Stimulated activated CD4-positive, alpha-beta T cell treated with anti-CD3 and anti-CD28 coated beads, Interleukin-2, amount 100 ng/mL, for 48 hours (primary cell): ENCODE data around the gene SERTAD1.
"Not testable (repeated sequence)": the region's sequence is repeated elsewhere in the genome, so short reads cannot be mapped to it uniquely, and the experiment has no call there.

Experiments used
- DNase-seq, 2 donors: peaks; one replicate each; pipeline ENCODE4 v3.0.0-alpha.2; 2020

SERTAD1 gene

GRCh38 chr19:40450664-40451063, 24.9 kb upstream of the SERTAD1 start:
- no peak for DNase-seq

- no peak for DNase-seq
These were observed 23.7 kb upstream of the SERTAD1 start for GRCh38 chr19:40449506-40449905.

GRCh38 chr19:40446263-40446784, 20.5 kb upstream of the SERTAD1 start:
- DNase-seq = no peak

GRCh38 chr19:40445780-40446262, 20.0 kb upstream of the SERTAD1 start:
- no peak for DNase-seq

- no peak for DNase-seq
These were observed 19.1 kb upstream of the SERTAD1 start for GRCh38 chr19:40444825-40445312.

GRCh38 chr19:40444000-40444824, 18.4 kb upstream of the SERTAD1 start, which contains the start of gene SERTAD3:
Gene SERTAD3, minus strand, starts transcription at chr19:40444335. Its CDS starts 2,255 bp downstream, at chr19:40442080.
- peak; percentile 94 for DNase-seq

- peak; percentile 96 to 98 for DNase-seq
These were observed 17.6 kb upstream of the SERTAD1 start for GRCh38 chr19:40443131-40443999.

- no peak for DNase-seq
These were observed 16.7 kb upstream of the SERTAD1 start for GRCh38 chr19:40442328-40443130.

- no peak for DNase-seq
These were observed 16.0 kb upstream of the SERTAD1 start for GRCh38 chr19:40441719-40442253.

- no peak for DNase-seq
These were observed 12.5 kb upstream of the SERTAD1 start for GRCh38 chr19:40438284-40438683.

GRCh38 chr19:40433391-40434216, 7.8 kb upstream of the SERTAD1 start:
- peak; percentile 36 to 43 for DNase-seq

- DNase-seq = not testable (repeated sequence)
These were observed 7.0 kb upstream of the SERTAD1 start for GRCh38 chr19:40432760-40433159.

- DNase-seq = no peak
These were observed 5.9 kb upstream of the SERTAD1 start for GRCh38 chr19:40431698-40432097.

GRCh38 chr19:40430242-40430641, 4.5 kb upstream of the SERTAD1 start:
- not testable (repeated sequence) for DNase-seq

GRCh38 chr19:40428197-40428596, 2.4 kb upstream of the SERTAD1 start:
- DNase-seq = not testable (repeated sequence)

- no peak for DNase-seq
These were observed 949 bp downstream of the SERTAD1 start for GRCh38 chr19:40424637-40425449.

GRCh38 chr19:40423938-40424337, 1.9 kb downstream of the SERTAD1 start:
- no peak for DNase-seq

- no peak for DNase-seq
These were observed 2.8 kb downstream of the SERTAD1 start for GRCh38 chr19:40422748-40423566.
